ENCODE results near the gene IARS2. TPM values are rescaled to one million over a fixed set of nuclear protein-coding genes. Genes with fewer than 3 reads are reported as not detected.

IARS2 gene
- total RNA-seq, 1 experiment from 2014 or later, result 106 TPM

- Histone ChIP-seq H3K9me2 (ENCODE audit: insufficient read depth) (no peaks in the 10 kb centered on the region), H3K9ac (ENCODE audit: low read length) (no peak overlapping the region), H3K36me3 (ENCODE audit: control insufficient read depth in 1 of 2, insufficient read depth in 2 of 2, low read length in 2 of 2) (peaks cover 2 to 6% of the 10 kb centered on the region in 2 experiments; a peak in 2 of 4 replicates), H3K27ac (ENCODE audit: low read depth, low read length) (no peak overlapping the region), H3K79me2 (ENCODE audit: insufficient read depth, low read length) (peaks cover 27% of the 10 kb centered on the region), H2AFZ (ENCODE audit: low read depth, low read length, poor library complexity, severe bottlenecking) (peak overlapping the region; percentile 78), H4K20me1 (ENCODE audit: insufficient read depth) (no peaks in the 10 kb centered on the region), H3K4me3 (replicated peaks in 1 of 2; ENCODE audit: low read depth in 1 of 2, low read length in 2 of 2) (no peak overlapping the region), H3K9me3 (ENCODE audit: control insufficient read depth in 1 of 2, insufficient read depth in 1 of 2, low read depth in 1 of 2, low read length in 2 of 2) (no peaks in the 10 kb centered on the region), H3K4me1 (ENCODE audit: control insufficient read depth in 1 of 2, insufficient read depth in 2 of 2, low read length in 2 of 2) (peaks cover 9 to 19% of the 10 kb centered on the region in 2 experiments; a peak in 3 of 4 replicates), H3K27me3 (ENCODE audit: insufficient read depth, low read length) (no peaks in the 10 kb centered on the region), H3K4me2 (ENCODE audit: low read length) (no peak overlapping the region)
- ATAC-seq (no peak), DNase-seq (ENCODE audit: low read depth, low spot score) (no peak)
- intact Hi-C loops (cut with micrococcal nuclease), result no loop called here
- ChIA-PET RAD21 (ENCODE audit: low non-redundant PET in 1 of 2, low total read pairs in 2 of 2, uncharacterized antibody in 2 of 2, unreplicated experiment in 2 of 2) (no interaction called here), POLR2A (no interaction called here), CTCF (interaction anchor here (1.3 kb wide), 1 partner anchor 21 kb away, joined by 5 read pairs; no protein-coding TSS in a partner anchor)
- no TSS peak for BruUV-seq (replicated peaks)
- TF ChIP-seq EZH2 (IDR thresholded peaks at IDR 0.05) (no peak), ATF3 (IDR thresholded peaks at IDR 0.05) (no peak), JUND (IDR thresholded peaks at IDR 0.05) (no peak), POLR2A (IDR thresholded peaks at IDR 0.05; ENCODE audit: borderline replicate concordance, extremely low read depth, insufficient read depth, insufficient read length) (no peak), TCF7L2 (IDR thresholded peaks at IDR 0.05; ENCODE audit: borderline replicate concordance, extremely low read depth, insufficient read depth, insufficient read length) (no peak), SP1 (IDR thresholded peaks at IDR 0.05; ENCODE audit: low read depth) (no peak), CBX3 (IDR thresholded peaks at IDR 0.05; ENCODE audit: low read depth) (no peak), YY1 (IDR thresholded peaks at IDR 0.05; ENCODE audit: extremely low read depth, insufficient replicate concordance, low read depth, low read length) (no peak), CTCF (IDR thresholded peaks at IDR 0.05 in 2 of 3, conservative IDR thresholded peaks at IDR 0.05 in 1 of 3; ENCODE audit: borderline replicate concordance in 1 of 3, insufficient read depth in 1 of 3, low read depth in 2 of 3, low read length in 2 of 3) (no peak), FOSL1 (IDR thresholded peaks at IDR 0.05; ENCODE audit: low read depth) (no peak), ZBTB33 (IDR thresholded peaks at IDR 0.05; ENCODE audit: extremely low read depth, insufficient replicate concordance, low read length) (no peak), ZFX (IDR thresholded peaks at IDR 0.05) (no peak)
These were observed 1.2 kb upstream of the IARS2 start for GRCh38 chr1:220092694-220093093.
